ENCODE measurements around the gene CDYL2. TPM values are rescaled to one million over a fixed set of nuclear protein-coding genes. Genes with fewer than 3 reads are reported as not detected.
A peak's percentile ranks its signal among the peaks of the same experiment; 100 is the strongest.

CDYL2 gene
- total and polyA plus RNA-seq, 4 donors, result 1.3 to 12.6 (median 3.7) TPM

DNA sequence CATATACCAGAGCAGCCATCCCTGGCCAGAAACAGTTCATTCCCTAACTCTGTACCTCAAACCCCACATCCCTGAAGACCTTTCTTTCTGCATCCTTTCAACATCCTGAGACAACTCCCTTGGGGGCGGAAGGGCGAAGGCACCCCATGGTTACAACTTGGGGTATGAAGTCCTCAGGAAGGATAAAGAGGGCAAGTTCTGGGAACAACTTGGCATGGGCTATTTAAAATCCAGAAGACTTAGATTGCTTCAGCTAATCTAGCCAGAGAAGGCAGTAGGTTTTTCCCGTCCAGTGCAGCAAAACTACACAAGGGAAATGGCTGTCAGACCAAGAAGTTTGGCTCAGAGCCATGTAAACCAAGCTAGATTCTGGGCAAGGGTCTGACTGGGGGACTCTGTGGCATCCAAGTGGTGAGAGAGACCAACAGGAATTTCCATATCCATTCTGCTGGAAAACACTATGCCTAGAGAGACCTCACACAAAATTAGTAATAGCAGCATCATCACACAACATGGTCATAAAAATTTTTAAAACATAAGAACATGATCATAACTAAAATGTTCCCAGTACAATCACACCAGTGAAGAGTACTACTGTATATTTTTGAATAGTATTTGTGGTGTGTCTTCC is 113.2 kb downstream of the CDYL2 start:
- H3K27me3 ChIP-seq (ENCODE audit: control insufficient read depth in 3 of 3, insufficient read depth in 3 of 3, low read length in 2 of 3), result no peaks in the 10 kb centered on the region
- ATAC-seq (ENCODE audit: insufficient read depth, low FRiP score) (no peak), DNase-seq (peak in 1 of 3 donors; percentile 3)
- TF ChIP-seq, protein P1, sequence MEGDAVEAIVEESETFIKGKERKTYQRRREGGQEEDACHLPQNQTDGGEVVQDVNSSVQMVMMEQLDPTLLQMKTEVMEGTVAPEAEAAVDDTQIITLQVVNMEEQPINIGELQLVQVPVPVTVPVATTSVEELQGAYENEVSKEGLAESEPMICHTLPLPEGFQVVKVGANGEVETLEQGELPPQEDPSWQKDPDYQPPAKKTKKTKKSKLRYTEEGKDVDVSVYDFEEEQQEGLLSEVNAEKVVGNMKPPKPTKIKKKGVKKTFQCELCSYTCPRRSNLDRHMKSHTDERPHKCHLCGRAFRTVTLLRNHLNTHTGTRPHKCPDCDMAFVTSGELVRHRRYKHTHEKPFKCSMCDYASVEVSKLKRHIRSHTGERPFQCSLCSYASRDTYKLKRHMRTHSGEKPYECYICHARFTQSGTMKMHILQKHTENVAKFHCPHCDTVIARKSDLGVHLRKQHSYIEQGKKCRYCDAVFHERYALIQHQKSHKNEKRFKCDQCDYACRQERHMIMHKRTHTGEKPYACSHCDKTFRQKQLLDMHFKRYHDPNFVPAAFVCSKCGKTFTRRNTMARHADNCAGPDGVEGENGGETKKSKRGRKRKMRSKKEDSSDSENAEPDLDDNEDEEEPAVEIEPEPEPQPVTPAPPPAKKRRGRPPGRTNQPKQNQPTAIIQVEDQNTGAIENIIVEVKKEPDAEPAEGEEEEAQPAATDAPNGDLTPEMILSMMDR (IDR thresholded peaks at IDR 0.05; ENCODE audit: control extremely low read depth, extremely low read depth), result no peak
- H3K36me3 ChIP-seq (ENCODE audit: control insufficient read depth in 4 of 4, insufficient read depth in 4 of 4, low read length in 4 of 4), result no peaks in the 10 kb centered on the region
- WGBS, 2 donors, result 88 to 90% methylated on average over 3 of the region's 3 CpGs
- no peak overlapping the region for H3K4me3 ChIP-seq
- no peak overlapping the region for H3K9ac ChIP-seq (ENCODE audit: insufficient read depth in 1 of 2, low read length in 2 of 2)
- no peak overlapping the region for H3K27ac ChIP-seq (ENCODE audit: low read depth in 1 of 2, low read length in 1 of 2)
- peaks cover 0 to 5% (median 0%) of the 10 kb centered on the region in 5 donors for H3K4me1 ChIP-seq (ENCODE audit: control insufficient read depth in 5 of 5, insufficient read depth in 5 of 5, low read length in 5 of 5)
- H3K9me3 ChIP-seq (ENCODE audit: control insufficient read depth in 4 of 4, insufficient read depth in 3 of 4, low read length in 3 of 4), result no peaks in the 10 kb centered on the region

DNA sequence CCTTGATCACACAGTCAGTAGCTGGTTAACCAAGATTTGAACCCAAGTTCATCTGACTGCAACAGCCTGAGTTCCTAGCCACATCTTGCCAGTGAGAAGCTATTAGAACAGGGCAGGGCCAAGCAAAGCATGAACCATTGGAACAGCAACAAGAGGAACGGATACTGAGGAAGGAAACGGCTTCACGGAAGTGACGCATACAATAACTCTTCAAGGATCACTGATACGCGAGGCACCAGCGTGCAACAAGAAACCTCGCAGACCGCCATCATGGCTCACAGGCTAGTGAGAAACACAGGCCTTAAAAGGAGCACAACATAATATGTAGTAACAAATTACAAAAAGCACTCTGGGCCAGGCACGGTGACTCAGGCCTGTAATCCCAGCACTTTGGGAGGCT is 114.9 kb downstream of the CDYL2 start:
- Histone ChIP-seq H3K27me3 (ENCODE audit: control insufficient read depth in 3 of 3, insufficient read depth in 3 of 3, low read length in 2 of 3) (no peaks in the 10 kb centered on the region), H3K4me1 (ENCODE audit: control insufficient read depth in 5 of 5, insufficient read depth in 5 of 5, low read length in 5 of 5) (peaks cover 0 to 5% (median 0%) of the 10 kb centered on the region in 5 donors), H3K4me3 (no peak overlapping the region), H3K36me3 (ENCODE audit: control insufficient read depth in 4 of 4, insufficient read depth in 4 of 4, low read length in 4 of 4) (no peaks in the 10 kb centered on the region), H3K9ac (ENCODE audit: insufficient read depth in 1 of 2, low read length in 2 of 2) (no peak overlapping the region), H3K27ac (ENCODE audit: low read depth in 1 of 2, low read length in 1 of 2) (no peak overlapping the region), H3K9me3 (ENCODE audit: control insufficient read depth in 4 of 4, insufficient read depth in 3 of 4, low read length in 3 of 4) (no peaks in the 10 kb centered on the region)
- ATAC-seq (ENCODE audit: insufficient read depth, low FRiP score) (no peak), DNase-seq (no peak)
- WGBS, 2 donors, result 67 to 72% methylated on average over 10 of the region's 10 CpGs
- TF ChIP-seq, protein P1 (IDR thresholded peaks at IDR 0.05; ENCODE audit: control extremely low read depth, extremely low read depth), result no peak

DNA sequence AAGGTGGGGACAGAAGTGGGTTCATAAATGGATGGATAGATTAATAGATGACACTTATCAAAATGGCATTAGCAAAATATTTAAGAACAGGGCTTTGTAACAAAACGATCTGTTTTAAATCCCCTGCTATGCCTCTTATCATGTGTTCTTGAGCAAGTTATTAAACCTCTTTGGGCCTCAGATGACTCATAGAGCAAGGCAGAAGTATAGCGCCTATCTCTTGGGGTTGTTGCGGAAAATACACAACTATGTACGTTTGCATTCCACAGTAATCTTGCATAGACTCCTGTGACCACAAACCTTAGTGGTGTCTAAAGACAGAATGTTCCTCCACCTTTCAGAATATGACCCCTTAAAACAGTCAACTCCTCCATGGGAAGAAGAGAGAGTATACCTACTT is 116.8 kb downstream of the CDYL2 start:
- whole genome bisulfite sequencing, 2 donors, result 85 to 87% methylated on average over 4 of the region's 4 CpGs

More for the DNA sequence above, 116.8 kb downstream of the CDYL2 start:
- DNase-seq (no peak), ATAC-seq (ENCODE audit: insufficient read depth, low FRiP score) (no peak)
- H3K9ac ChIP-seq (ENCODE audit: insufficient read depth in 1 of 2, low read length in 2 of 2), result no peak overlapping the region
- H3K36me3 ChIP-seq (ENCODE audit: control insufficient read depth in 4 of 4, insufficient read depth in 4 of 4, low read length in 4 of 4), result peaks cover 0 to 2% (median 0%) of the 10 kb centered on the region in 4 donors
- no peaks in the 10 kb centered on the region for H3K9me3 ChIP-seq (ENCODE audit: control insufficient read depth in 4 of 4, insufficient read depth in 3 of 4, low read length in 3 of 4)
- no peak overlapping the region for H3K4me3 ChIP-seq
- H3K27ac ChIP-seq (ENCODE audit: low read depth in 1 of 2, low read length in 1 of 2), result no peak overlapping the region
- no peaks in the 10 kb centered on the region for H3K27me3 ChIP-seq (ENCODE audit: control insufficient read depth in 3 of 3, insufficient read depth in 3 of 3, low read length in 2 of 3)
- TF ChIP-seq, protein P1 (IDR thresholded peaks at IDR 0.05; ENCODE audit: control extremely low read depth, extremely low read depth), result no peak
- H3K4me1 ChIP-seq (ENCODE audit: control insufficient read depth in 5 of 5, insufficient read depth in 5 of 5, low read length in 5 of 5), result peaks cover 0 to 5% (median 0%) of the 10 kb centered on the region in 5 donors

Data from lung (tissue), 12 donors.